GM23248 (cell line): Measurements from ENCODE around the gene LAMA4. TPM values are rescaled to one million over a fixed set of nuclear protein-coding genes. Genes with fewer than 3 reads are reported as not detected.

Experiments
- DNase-seq: peaks from one replicate; pipeline ENCODE4 v3.0.0-alpha.2; 2015
- H2AFZ ChIP-seq: fragments of 200-600 bp; sonication (generic); 2 replicates; pipeline ENCODE4 v1.6.1; 2016; ENCODE audit warnings: antibody characterized with exemption
- H3F3A ChIP-seq: fragments of 200-600 bp; sonication (generic); 2 replicates; pipeline ENCODE4 v1.6.1; 2016; ENCODE audit warnings: mild to moderate bottlenecking, antibody characterized with exemption, mixed run types; ENCODE audit not compliant: insufficient read depth
- H3K27ac ChIP-seq: fragments of 200-600 bp; sonication (generic); 2 replicates; pipeline ENCODE4 v1.5.1; 2016; ENCODE audit warnings: mild to moderate bottlenecking
- H3K27me3 ChIP-seq: fragments of 200-600 bp; sonication (generic); replicated peaks from 2 replicates; pipeline ENCODE4 v1.6.1; 2016; ENCODE audit warnings: mild to moderate bottlenecking; ENCODE audit not compliant: insufficient read depth
- H3K36me3 ChIP-seq: fragments of 200-600 bp; sonication (generic); 2 replicates; pipeline ENCODE4 v1.6.1; 2016; ENCODE audit warnings: low read depth, mild to moderate bottlenecking
- H3K4me1 ChIP-seq: fragments of 200-600 bp; sonication (generic); 2 replicates; pipeline ENCODE4 v1.6.1; 2016; ENCODE audit warnings: mild to moderate bottlenecking; ENCODE audit not compliant: insufficient read depth
- H3K4me2 ChIP-seq: fragments of 200-600 bp; sonication (generic); one replicate; pipeline ENCODE4 v1.6.1; 2016; ENCODE audit warnings: mild to moderate bottlenecking; ENCODE audit not compliant: unreplicated experiment
- H3K4me3 ChIP-seq: fragments of 200-600 bp; sonication (generic); 2 replicates; pipeline ENCODE4 v1.5.1; 2016; ENCODE audit warnings: mild to moderate bottlenecking
- H3K79me2 ChIP-seq: fragments of 200-600 bp; sonication (generic); 2 replicates; pipeline ENCODE4 v1.6.1; 2016; ENCODE audit warnings: mild to moderate bottlenecking; ENCODE audit not compliant: insufficient read depth
- H3K9ac ChIP-seq: fragments of 200-600 bp; sonication (generic); 2 replicates; pipeline ENCODE4 v1.6.1; 2016; ENCODE audit warnings: mild to moderate bottlenecking
- H3K9me2 ChIP-seq: fragments of 200-600 bp; sonication (generic); 2 replicates; pipeline ENCODE4 v1.6.1; 2016; ENCODE audit warnings: mixed run types, mild to moderate bottlenecking, moderate library complexity; ENCODE audit not compliant: insufficient read depth
- H3K9me3 ChIP-seq: fragments of 200-600 bp; sonication (generic); one replicate; pipeline ENCODE4 v1.6.1; 2017; ENCODE audit warnings: low read depth
- H4K20me1 ChIP-seq: fragments of 200-600 bp; sonication (generic); 2 replicates; pipeline ENCODE4 v1.6.0; 2016; ENCODE audit not compliant: insufficient read depth
- EZH2 ChIP-seq: fragments of 200-600 bp; sonication (generic); IDR thresholded peaks from 2 replicates; pipeline ENCODE4 v1.6.1; 2018; ENCODE audit warnings: antibody characterized with exemption, mild to moderate bottlenecking; ENCODE audit not compliant: insufficient read depth, poor library complexity, severe bottlenecking
- EZH2phosphoT487 ChIP-seq: fragments of 200-600 bp; sonication (generic); IDR thresholded peaks from 2 replicates; pipeline ENCODE4 v1.6.1; 2018; ENCODE audit warnings: antibody characterized with exemption, moderate library complexity, mild to moderate bottlenecking, low read depth; ENCODE audit not compliant: insufficient read depth
- WGBS, 2 experiments: methylation state at CpG; one replicate each; pipeline ENCODE4 v1.1.6; 2015 to 2017; ENCODE audit warnings: low lambda C conversion rate in 2 of 2, low coverage in 1 of 2; ENCODE audit errors: missing lambda C conversion rate in 2 of 2; 5-methylcytosine and 5-hydroxymethylcytosine counted together
- in situ Hi-C: fragments of 300-500 bp; cut with MboI; formaldehyde crosslinking; loops from 2 replicates; pipeline ENCODE4 v1.15.0; 2020
- polyA plus RNA-seq: library from polyadenylated mRNA; unstranded; fragments of >200 nt; fragmentation: Nextera tagmentation; extraction: Ambion mirVana; gene quantifications from 2 replicates; pipeline ENCODE4 v1.2.1, GENCODE V29; 2016
- total RNA-seq: library from RNA; depleted of rRNA; stranded (reverse); fragments of >200 nt; shearing (Covaris generic); gene quantifications from 2 replicates; pipeline ENCODE4 v1.2.3, GENCODE V29; 2014

LAMA4 gene
- total and polyA plus RNA-seq, 2 experiments from 2014 or later, result 331 to 429 TPM

DNA sequence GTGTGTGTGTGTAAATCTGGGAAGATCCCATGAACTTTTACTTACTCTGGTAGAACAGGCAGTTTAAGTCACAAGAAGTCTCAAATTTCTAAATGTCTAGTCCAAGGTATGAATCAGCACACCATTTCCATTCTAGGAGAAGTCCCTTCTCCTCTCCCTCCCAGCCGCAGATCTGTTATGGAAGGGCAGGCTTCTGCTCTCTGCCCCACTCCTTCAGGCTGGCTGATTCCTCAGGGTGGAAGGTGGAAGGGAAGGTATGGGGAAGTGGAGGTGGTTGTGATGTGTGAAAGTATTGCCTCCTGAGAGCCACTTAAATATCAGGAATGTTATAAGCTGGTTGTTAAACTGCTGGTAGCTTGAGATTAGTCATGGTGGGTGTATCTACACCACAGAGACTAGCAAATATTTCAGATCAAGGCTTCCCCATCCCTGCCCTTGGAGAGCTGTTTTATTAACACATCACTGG is 44.5 kb upstream of the LAMA4 start:
- Histone ChIP-seq H3K9ac (peak overlapping the region; percentile 93), H3K9me3 (no peaks in the 10 kb centered on the region), H3K27me3 (no peaks in the 10 kb centered on the region), H3K79me2 (no peaks in the 10 kb centered on the region), H3K9me2 (no peaks in the 10 kb centered on the region), H3K27ac (peak overlapping the region; percentile 100), H3K4me1 (peaks cover 54% of the 10 kb centered on the region), H3K4me2 (peak overlapping the region; percentile 99), H2AFZ (peak overlapping the region; percentile 76), H4K20me1 (no peaks in the 10 kb centered on the region), H3F3A (peaks cover 51% of the 10 kb centered on the region), H3K36me3 (no peaks in the 10 kb centered on the region), H3K4me3 (peak overlapping the region; percentile 72)
- TF ChIP-seq EZH2phosphoT487 (no peak), EZH2 (no peak)
- 0% methylated on average over 1 of the region's 1 CpG for WGBS, 2 experiments
- peak; percentile 93 for DNase-seq
- in situ Hi-C loops, result no loop called here

DNA sequence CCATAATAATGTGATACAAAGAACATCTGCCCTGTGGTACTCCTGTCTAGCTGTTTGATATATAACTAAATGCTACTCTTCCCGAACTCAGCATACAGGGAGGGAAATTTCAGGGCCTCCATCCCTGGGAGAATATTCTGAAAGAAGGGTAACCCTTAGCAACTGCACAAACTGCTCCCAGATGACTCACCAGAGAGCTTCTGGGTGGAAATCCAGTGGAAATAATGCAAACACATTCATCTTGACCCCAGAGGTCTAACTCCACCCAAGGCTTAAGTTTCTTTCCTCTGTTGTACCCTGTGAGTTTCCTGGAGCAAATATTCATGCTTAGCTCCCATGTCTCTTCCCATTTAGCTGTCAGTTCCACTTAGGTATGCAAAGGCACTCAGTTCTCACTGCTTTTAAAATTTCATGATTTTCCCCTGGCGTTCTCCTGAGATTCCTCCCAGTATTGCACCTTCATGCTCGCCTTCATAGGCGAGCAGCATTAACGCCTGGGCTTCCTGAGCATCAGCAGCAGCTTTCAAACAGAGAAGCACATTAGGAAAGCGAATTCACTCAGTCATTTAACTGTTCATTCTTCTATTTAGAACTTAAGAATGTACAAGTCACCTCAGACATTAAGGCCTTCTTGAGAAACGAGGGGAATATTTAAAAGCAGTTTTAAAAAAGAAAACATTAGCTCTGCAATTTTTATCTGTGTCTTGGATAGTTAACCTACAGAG is 43.8 kb upstream of the LAMA4 start:
- Histone ChIP-seq H3F3A (peaks cover 51% of the 10 kb centered on the region), H3K79me2 (no peaks in the 10 kb centered on the region), H3K9me2 (no peaks in the 10 kb centered on the region), H3K27me3 (no peaks in the 10 kb centered on the region), H3K4me2 (peak overlapping the region; percentile 99), H3K9ac (peak overlapping the region; percentile 93), H4K20me1 (no peaks in the 10 kb centered on the region), H2AFZ (peak overlapping the region; percentile 76; the same call in 1 of the 2 replicates), H3K27ac (peak overlapping the region; percentile 100), H3K4me1 (peaks cover 54% of the 10 kb centered on the region), H3K4me3 (peak overlapping the region; percentile 72), H3K9me3 (no peaks in the 10 kb centered on the region), H3K36me3 (no peaks in the 10 kb centered on the region)
- DNase-seq, result peak; percentile 95
- TF ChIP-seq EZH2 (no peak), EZH2phosphoT487 (no peak)
- WGBS, 2 experiments, result 10 to 15% methylated on average over 7 of the region's 7 CpGs
- in situ Hi-C loops, result no loop called here

DNA sequence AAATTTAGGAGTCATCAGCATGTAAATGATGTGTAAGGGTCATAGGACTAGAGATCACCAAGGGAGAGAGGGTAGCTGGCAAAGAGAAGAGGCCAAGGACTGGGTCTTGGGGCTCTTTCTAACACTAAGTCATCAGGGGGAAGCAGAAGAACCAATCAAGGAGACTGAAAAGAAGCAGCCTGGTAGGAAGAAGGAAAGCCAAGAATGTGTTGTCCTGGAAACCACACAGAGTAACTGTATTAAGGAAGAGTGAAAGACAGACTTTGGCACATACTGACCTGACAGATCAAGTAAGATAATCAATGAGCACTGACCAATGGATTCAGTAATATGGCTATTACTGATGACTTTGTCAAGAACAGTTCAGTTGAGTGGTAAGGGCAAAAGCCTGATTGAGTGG is 42.3 kb upstream of the LAMA4 start:
- no peak for DNase-seq

DNA sequence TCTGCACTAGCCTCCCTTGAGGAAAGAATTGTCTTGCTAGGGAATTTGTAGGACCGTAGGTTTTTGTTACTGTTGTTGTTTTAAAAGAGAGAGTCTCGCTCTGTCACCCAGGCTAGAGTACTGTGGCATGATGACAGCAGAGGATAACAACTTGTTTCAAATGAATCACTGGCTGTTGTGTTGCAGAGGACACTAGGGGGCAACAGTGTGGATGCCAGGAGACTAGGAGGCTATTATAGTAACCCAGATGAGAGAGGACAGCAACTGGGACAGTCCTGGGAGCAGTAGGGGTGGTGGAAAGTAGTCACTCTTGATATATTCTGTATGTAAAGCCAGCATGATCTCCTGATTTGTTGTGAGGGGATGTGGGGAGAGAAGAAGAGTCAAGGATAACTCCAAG is 41.8 kb upstream of the LAMA4 start:
- H3F3A ChIP-seq, result peaks cover 45% of the 10 kb centered on the region
- in situ Hi-C loops, result no loop called here
- H3K4me3 ChIP-seq, result peak overlapping the region; percentile 13; the same call in 1 of the 2 replicates
- 0 out of 2 replicates have a peak overlapping the region, but pooled peaks have one; percentile 37 for H3K9ac ChIP-seq
- no peak for TF ChIP-seq EZH2
- TF ChIP-seq EZH2phosphoT487, result no peak
- H3K9me2 ChIP-seq, result no peaks in the 10 kb centered on the region
- peaks cover 49% of the 10 kb centered on the region for H3K4me1 ChIP-seq
- H3K79me2 ChIP-seq, result no peaks in the 10 kb centered on the region
- H3K9me3 ChIP-seq, result no peaks in the 10 kb centered on the region
- peak; percentile 90 for DNase-seq
- no peaks in the 10 kb centered on the region for H3K36me3 ChIP-seq
- peak overlapping the region; percentile 40 for H3K4me2 ChIP-seq
- WGBS, 2 experiments, result 48 to 62% methylated on average over 2 of the region's 2 CpGs
- H3K27me3 ChIP-seq, result no peaks in the 10 kb centered on the region
- H3K27ac ChIP-seq, result peak overlapping the region; percentile 100; the same call in 1 of the 2 replicates
- no peak overlapping the region for H2AFZ ChIP-seq
- no peaks in the 10 kb centered on the region for H4K20me1 ChIP-seq

More for the DNA sequence above, 42.3 kb upstream of the LAMA4 start:
- Histone ChIP-seq H2AFZ (no peak overlapping the region), H3K36me3 (no peaks in the 10 kb centered on the region), H3K4me2 (no peak overlapping the region), H3K79me2 (no peaks in the 10 kb centered on the region), H4K20me1 (no peaks in the 10 kb centered on the region), H3K9ac (0 out of 2 replicates have a peak overlapping the region, but pooled peaks have one; percentile 93), H3K9me2 (no peaks in the 10 kb centered on the region), H3K27ac (peak overlapping the region; percentile 100), H3F3A (peaks cover 51% of the 10 kb centered on the region), H3K27me3 (no peaks in the 10 kb centered on the region), H3K9me3 (no peaks in the 10 kb centered on the region), H3K4me1 (peaks cover 54% of the 10 kb centered on the region), H3K4me3 (no peak overlapping the region)
- TF ChIP-seq EZH2 (no peak), EZH2phosphoT487 (no peak)
- in situ Hi-C loops, result no loop called here
